Peyer's patch (tissue), 4 donors: ENCODE results near the gene PLA2G4E. TPM values are rescaled to one million over a fixed set of nuclear protein-coding genes. Genes with fewer than 3 reads are reported as not detected.

Experiments
- DNase-seq, 3 donors: peaks; one replicate each; pipeline ENCODE4 v3.0.0-alpha.2; 2017 to 2019
- H3K27ac ChIP-seq, 4 donors: fragments of 200-600 bp; sonication (generic); one replicate each; pipeline ENCODE4 v1.5.1; 2016 to 2019
- H3K27me3 ChIP-seq, 2 donors: fragments of 200-600 bp; sonication (generic); one replicate each; pipeline ENCODE4 v1.5.1; 2019
- H3K36me3 ChIP-seq, 3 donors: fragments of 200-600 bp; sonication (generic); one replicate each; pipeline ENCODE4 v1.5.1; 2016 to 2019
- H3K4me1 ChIP-seq, 4 donors: fragments of 200-600 bp; sonication (generic); one replicate each; pipeline ENCODE4 v1.5.1; 2016 to 2019
- H3K4me3 ChIP-seq, 4 donors: fragments of 200-600 bp; sonication (generic); 1 replicate in 3 of 4; 2 replicates in 1 of 4; pipeline ENCODE4 v1.5.1; 2016 to 2019; ENCODE audit warnings: mild to moderate bottlenecking in 1 of 4
- H3K9me3 ChIP-seq, 4 donors: fragments of 200-600 bp; sonication (generic); one replicate each; pipeline ENCODE4 v1.5.1; 2016 to 2019; ENCODE audit warnings: mild to moderate bottlenecking in 1 of 4
- POLR2A ChIP-seq, 2 donors: fragments of 450-650 bp; IDR thresholded peaks; one replicate each; pipeline ENCODE4 v1.5.1; 2017; ENCODE audit warnings: antibody characterized with exemption in 2 of 2, mild to moderate bottlenecking in 2 of 2, moderate library complexity in 2 of 2
- total RNA-seq, 4 donors: library from RNA; depleted of rRNA; stranded (reverse); fragments of >200 nt; gene quantifications; one replicate each; pipeline ENCODE4 v1.1.0, GENCODE V29; 2016
- TF ChIP-seq, protein P1 (sequence below), 6 experiments: fragments of 450-650 bp in 4 of 6; fragments of 200-600 bp in 2 of 6; sonication (generic) in 1 of 6; IDR thresholded peaks; one replicate each; pipeline ENCODE4 v1.5.1; 2017 to 2019; ENCODE audit warnings: antibody characterized with exemption in 6 of 6, mild to moderate bottlenecking in 3 of 6, moderate library complexity in 1 of 6

Gene PLA2G4E
- total RNA-seq, 4 donors from 2014 or later, result 1.5 TPM; not detected in 3

DNA sequence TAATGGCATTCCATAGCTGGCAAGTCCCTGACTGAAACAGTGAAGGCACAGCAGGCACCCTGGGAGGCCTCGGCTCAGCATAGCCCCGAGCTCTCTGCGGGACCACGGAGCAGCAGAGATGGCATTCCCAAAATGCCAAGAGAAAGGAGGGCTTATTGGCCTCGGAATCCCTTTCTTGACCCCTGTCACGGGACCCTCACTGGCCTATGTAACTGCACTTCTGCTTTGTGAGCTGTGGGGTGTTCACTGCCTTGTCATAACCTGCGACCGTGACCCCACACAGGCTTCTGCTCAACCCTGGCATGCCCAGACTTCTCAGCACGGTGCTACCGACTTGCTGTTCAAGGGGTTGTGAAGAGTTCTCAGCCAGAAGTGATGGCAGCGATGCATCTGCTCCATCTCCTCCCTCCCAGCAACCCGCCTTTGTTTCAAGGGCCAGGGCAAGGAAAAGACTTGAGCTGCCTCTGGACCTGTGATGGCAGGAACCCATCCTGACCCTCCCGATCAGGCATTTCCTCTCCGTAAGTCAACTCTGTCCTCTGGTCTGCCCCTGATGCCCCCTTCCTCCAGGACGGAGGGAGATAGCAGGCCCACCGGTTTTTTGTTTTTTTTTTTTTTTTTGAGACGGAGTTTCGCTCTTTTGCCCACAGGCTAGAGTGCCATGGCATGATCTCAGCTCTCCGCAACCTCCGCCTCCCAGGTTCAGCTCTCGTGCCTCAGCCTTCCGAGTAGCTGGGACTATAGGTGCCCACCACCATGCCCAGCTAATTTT lies 79.0 kb downstream of the PLA2G4E start:
- no peak for TF ChIP-seq POLR2A (IDR thresholded peaks at IDR 0.05)
- TF ChIP-seq, protein P1, sequence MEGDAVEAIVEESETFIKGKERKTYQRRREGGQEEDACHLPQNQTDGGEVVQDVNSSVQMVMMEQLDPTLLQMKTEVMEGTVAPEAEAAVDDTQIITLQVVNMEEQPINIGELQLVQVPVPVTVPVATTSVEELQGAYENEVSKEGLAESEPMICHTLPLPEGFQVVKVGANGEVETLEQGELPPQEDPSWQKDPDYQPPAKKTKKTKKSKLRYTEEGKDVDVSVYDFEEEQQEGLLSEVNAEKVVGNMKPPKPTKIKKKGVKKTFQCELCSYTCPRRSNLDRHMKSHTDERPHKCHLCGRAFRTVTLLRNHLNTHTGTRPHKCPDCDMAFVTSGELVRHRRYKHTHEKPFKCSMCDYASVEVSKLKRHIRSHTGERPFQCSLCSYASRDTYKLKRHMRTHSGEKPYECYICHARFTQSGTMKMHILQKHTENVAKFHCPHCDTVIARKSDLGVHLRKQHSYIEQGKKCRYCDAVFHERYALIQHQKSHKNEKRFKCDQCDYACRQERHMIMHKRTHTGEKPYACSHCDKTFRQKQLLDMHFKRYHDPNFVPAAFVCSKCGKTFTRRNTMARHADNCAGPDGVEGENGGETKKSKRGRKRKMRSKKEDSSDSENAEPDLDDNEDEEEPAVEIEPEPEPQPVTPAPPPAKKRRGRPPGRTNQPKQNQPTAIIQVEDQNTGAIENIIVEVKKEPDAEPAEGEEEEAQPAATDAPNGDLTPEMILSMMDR (IDR thresholded peaks at IDR 0.05), result no peak
- no peak overlapping the region for H3K27ac ChIP-seq
- peaks cover 0 to 6% (median 0%) of the 10 kb centered on the region in 4 donors for H3K4me1 ChIP-seq
- no peak for DNase-seq
- no peaks in the 10 kb centered on the region for H3K9me3 ChIP-seq
- peaks cover 0 to 9% (median 0%) of the 10 kb centered on the region in 3 donors for H3K36me3 ChIP-seq
- no peaks in the 10 kb centered on the region for H3K27me3 ChIP-seq
- H3K4me3 ChIP-seq, result no peak overlapping the region

DNA sequence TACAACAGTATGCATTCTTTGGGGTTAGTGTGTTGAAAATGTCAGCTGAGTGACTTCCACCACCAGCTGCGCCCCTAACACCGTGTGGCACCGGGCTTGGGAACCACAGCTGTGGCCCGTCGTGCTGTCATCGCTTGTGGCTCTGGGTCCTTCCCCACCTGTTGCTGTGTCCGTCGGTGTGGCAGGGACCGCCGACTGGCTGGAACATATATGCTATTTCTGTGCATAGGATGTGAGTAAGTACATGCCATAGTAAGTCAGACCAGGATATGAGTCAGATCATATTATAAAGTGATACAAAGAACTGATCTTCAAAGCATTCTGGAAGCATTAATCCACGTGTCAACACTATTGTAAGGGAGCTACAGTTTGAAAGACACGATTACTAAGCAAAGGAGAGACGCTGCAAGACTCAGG lies 80.4 kb downstream of the PLA2G4E start:
- Histone ChIP-seq H3K27ac (peak overlapping the region in 2 of 4 donors; percentile 8 to 42), H3K4me3 (no peak overlapping the region), H3K4me1 (peaks cover 0 to 6% (median 0%) of the 10 kb centered on the region in 4 donors), H3K27me3 (no peaks in the 10 kb centered on the region), H3K9me3 (no peaks in the 10 kb centered on the region), H3K36me3 (peaks cover 0 to 6% (median 0%) of the 10 kb centered on the region in 3 donors)
- TF ChIP-seq POLR2A (IDR thresholded peaks at IDR 0.05), result no peak
- TF ChIP-seq, protein P1 (IDR thresholded peaks at IDR 0.05), result no peak
- DNase-seq, result no peak

GRCh38 chr15:41939986-41940385 lies 80.9 kb downstream of the PLA2G4E start:
- DNase-seq, result no peak
- H3K27ac ChIP-seq, result peak overlapping the region in 2 of 4 donors; percentile 8 to 42
- H3K36me3 ChIP-seq, result peaks cover 0 to 4% (median 0%) of the 10 kb centered on the region in 3 donors

GRCh38 chr15:41937568-41937923 lies 83.3 kb downstream of the PLA2G4E start:
- peaks cover 0 to 4% (median 0%) of the 10 kb centered on the region in 3 donors for H3K36me3 ChIP-seq
- DNase-seq, result no peak
- TF ChIP-seq POLR2A (IDR thresholded peaks at IDR 0.05), result no peak
- TF ChIP-seq, protein P1 (IDR thresholded peaks at IDR 0.05), result no peak
- no peak overlapping the region for H3K4me3 ChIP-seq
- no peaks in the 10 kb centered on the region for H3K9me3 ChIP-seq
- H3K27ac ChIP-seq, result peak overlapping the region; percentile 62 to 79 (median 74)
- peaks cover 0 to 20% (median 6%) of the 10 kb centered on the region in 4 donors for H3K4me1 ChIP-seq
- no peaks in the 10 kb centered on the region for H3K27me3 ChIP-seq

More at GRCh38 chr15:41939986-41940385, 80.9 kb downstream of the PLA2G4E start:
- TF ChIP-seq POLR2A (IDR thresholded peaks at IDR 0.05), result no peak
- TF ChIP-seq, protein P1 (IDR thresholded peaks at IDR 0.05), result no peak
- Histone ChIP-seq H3K9me3 (no peaks in the 10 kb centered on the region), H3K4me1 (peaks cover 0 to 10% (median under 1%) of the 10 kb centered on the region in 4 donors), H3K4me3 (no peak overlapping the region), H3K27me3 (no peaks in the 10 kb centered on the region)

- H3K36me3 ChIP-seq, result peaks cover 0 to 4% (median 0%) of the 10 kb centered on the region in 3 donors
- DNase-seq, result peak in 2 of 3 donors; percentile 65 to 82
- TF ChIP-seq POLR2A (IDR thresholded peaks at IDR 0.05), result no peak
- TF ChIP-seq, protein P1 (IDR thresholded peaks at IDR 0.05), result no peak
- H3K4me1 ChIP-seq, result peaks cover 0 to 20% (median 6%) of the 10 kb centered on the region in 4 donors
- H3K27ac ChIP-seq, result peak overlapping the region; percentile 62 to 79 (median 74)
- no peaks in the 10 kb centered on the region for H3K9me3 ChIP-seq
- H3K4me3 ChIP-seq, result no peak overlapping the region
- H3K27me3 ChIP-seq, result no peaks in the 10 kb centered on the region
Observed at GRCh38 chr15:41936649-41937567, 83.9 kb downstream of the PLA2G4E start.
